ENCODE measurements around the gene JAZF1.

DNA sequence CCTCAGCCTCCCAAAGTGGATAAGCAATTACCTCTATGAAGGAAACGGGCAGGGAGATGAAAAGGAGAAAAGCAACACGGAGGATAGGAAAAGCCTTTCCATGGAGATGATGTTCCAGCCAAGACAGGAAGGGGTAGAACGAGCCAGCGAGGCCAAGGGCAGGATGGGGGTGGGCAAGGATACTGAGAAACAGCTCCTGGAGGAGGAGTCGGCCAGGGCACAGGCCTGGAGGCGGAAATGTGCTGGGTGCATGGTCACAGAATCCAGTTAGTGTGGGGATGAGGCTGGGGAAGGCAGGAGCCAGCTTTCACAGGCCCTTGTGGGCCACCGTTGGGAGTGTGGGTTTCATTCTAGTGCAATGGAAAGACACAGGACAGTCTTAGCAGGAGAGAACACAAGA is 162.6 kb downstream of the JAZF1 start:
- TF ChIP-seq, protein P1, sequence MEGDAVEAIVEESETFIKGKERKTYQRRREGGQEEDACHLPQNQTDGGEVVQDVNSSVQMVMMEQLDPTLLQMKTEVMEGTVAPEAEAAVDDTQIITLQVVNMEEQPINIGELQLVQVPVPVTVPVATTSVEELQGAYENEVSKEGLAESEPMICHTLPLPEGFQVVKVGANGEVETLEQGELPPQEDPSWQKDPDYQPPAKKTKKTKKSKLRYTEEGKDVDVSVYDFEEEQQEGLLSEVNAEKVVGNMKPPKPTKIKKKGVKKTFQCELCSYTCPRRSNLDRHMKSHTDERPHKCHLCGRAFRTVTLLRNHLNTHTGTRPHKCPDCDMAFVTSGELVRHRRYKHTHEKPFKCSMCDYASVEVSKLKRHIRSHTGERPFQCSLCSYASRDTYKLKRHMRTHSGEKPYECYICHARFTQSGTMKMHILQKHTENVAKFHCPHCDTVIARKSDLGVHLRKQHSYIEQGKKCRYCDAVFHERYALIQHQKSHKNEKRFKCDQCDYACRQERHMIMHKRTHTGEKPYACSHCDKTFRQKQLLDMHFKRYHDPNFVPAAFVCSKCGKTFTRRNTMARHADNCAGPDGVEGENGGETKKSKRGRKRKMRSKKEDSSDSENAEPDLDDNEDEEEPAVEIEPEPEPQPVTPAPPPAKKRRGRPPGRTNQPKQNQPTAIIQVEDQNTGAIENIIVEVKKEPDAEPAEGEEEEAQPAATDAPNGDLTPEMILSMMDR (IDR thresholded peaks at IDR 0.05 in 4 of 5, conservative IDR thresholded peaks at IDR 0.05 in 1 of 5): no peak
- no peak for TF ChIP-seq POLR2A (IDR thresholded peaks at IDR 0.05)
